Kidney epithelial cell (primary cell): ENCODE measurements around the gene GNPDA1. TPM values are rescaled to one million over a fixed set of nuclear protein-coding genes. Genes with fewer than 3 reads are reported as not detected.
A peak's percentile ranks its signal among the peaks of the same experiment; 100 is the strongest.

Source experiments
- DNase-seq: peaks from one replicate; pipeline ENCODE4 v3.0.0-alpha.2; 2010; ENCODE audit warnings: low read depth
- H3K27me3 ChIP-seq: 2 replicates; pipeline ENCODE4 v1.6.0; 2011; ENCODE audit warnings: low read length; ENCODE audit not compliant: control insufficient read depth, insufficient read depth
- H3K36me3 ChIP-seq: 2 replicates; pipeline ENCODE4 v1.5.1; 2011; ENCODE audit warnings: low read length; ENCODE audit not compliant: control insufficient read depth, insufficient read depth
- H3K4me3 ChIP-seq: 2 replicates; pipeline ENCODE4 v1.5.1; 2011; ENCODE audit warnings: low read depth, mild to moderate bottlenecking, control low read depth, low read length
- CTCF ChIP-seq: IDR thresholded peaks from 2 replicates; pipeline ENCODE4 v1.5.1; 2011; ENCODE audit warnings: mild to moderate bottlenecking, moderate library complexity, low read length, control low read depth, inconsistent platforms; ENCODE audit not compliant: insufficient read depth, poor library complexity, severe bottlenecking
- total RNA-seq: library from RNA; depleted of rRNA; stranded (reverse); fragments of >200 nt; gene quantifications from 2 replicates; pipeline ENCODE4 v1.2.3, GENCODE V29; 2015

GNPDA1 gene
- total RNA-seq, 1 donor from 2014 or later: 164 TPM

GRCh38 chr5:141965071-141965470 is 47.8 kb downstream of the GNPDA1 start:
- Histone ChIP-seq H3K27me3 (no peaks in the 10 kb centered on the region), H3K36me3 (no peaks in the 10 kb centered on the region), H3K4me3 (no peak overlapping the region)
- no peak for DNase-seq
- no peak for TF ChIP-seq CTCF

- no peak for DNase-seq
- H3K36me3 ChIP-seq: no peaks in the 10 kb centered on the region
- no peak overlapping the region for H3K4me3 ChIP-seq
- no peaks in the 10 kb centered on the region for H3K27me3 ChIP-seq
- no peak for TF ChIP-seq CTCF
These were observed 49.1 kb downstream of the GNPDA1 start for GRCh38 chr5:141963701-141964100.

GRCh38 chr5:141961466-141961865 is 51.4 kb downstream of the GNPDA1 start:
- Histone ChIP-seq H3K4me3 (no peak overlapping the region), H3K36me3 (no peaks in the 10 kb centered on the region), H3K27me3 (no peaks in the 10 kb centered on the region)
- no peak for TF ChIP-seq CTCF
- no peak for DNase-seq

GRCh38 chr5:141960449-141961323 is 52.1 kb downstream of the GNPDA1 start:
- H3K27me3 ChIP-seq: no peaks in the 10 kb centered on the region
- no peak overlapping the region for H3K4me3 ChIP-seq
- DNase-seq: peak; percentile 34
- H3K36me3 ChIP-seq: no peaks in the 10 kb centered on the region
- peak; percentile 90 for TF ChIP-seq CTCF

- H3K27me3 ChIP-seq: no peaks in the 10 kb centered on the region
- H3K36me3 ChIP-seq: no peaks in the 10 kb centered on the region
- peak; percentile 48 for TF ChIP-seq CTCF
- no peak for DNase-seq
- H3K4me3 ChIP-seq: no peak overlapping the region
These were observed 52.8 kb downstream of the GNPDA1 start for GRCh38 chr5:141960018-141960417.
